A549 (cell line): ENCODE data around the gene NFE2L2. TPM values are rescaled to one million over a fixed set of nuclear protein-coding genes. Genes with fewer than 3 reads are reported as not detected.

Experiments used
- ATAC-seq, 2 experiments: fragments of 200-7000 bp in 1 of 2; fragments of >200 bp in 1 of 2; cut with Nextera tagmentation in 1 of 2; cut with Tn5 transposase in 1 of 2; 3 replicates each; pipeline versions ENCODE4 v1.8.0 to v1.9.1; 2018 to 2020; ENCODE audit warnings: mild to moderate bottlenecking in 1 of 2, moderate library complexity in 1 of 2
- CTCF ChIA-PET: fragments of 300-600 bp; sonication (Branson Sonifier 250); formaldehyde crosslinking; extraction: SDS; loops from one replicate; lab custom pipeline; 2021; ENCODE audit warnings: antibody characterized with exemption, inconsistent platforms; lab: Yijun Ruan, JAX
- POLR2A ChIA-PET: fragments of 350-600 bp; formaldehyde crosslinking; extraction: SDS; loops from one replicate; lab custom pipeline; 2021; ENCODE audit warnings: antibody characterized with exemption, inconsistent platforms; lab: Yijun Ruan, JAX
- DNase-seq, 2 experiments: peaks; one replicate each; pipeline versions ENCODE4 v3.0.0 to v3.0.0-alpha.2; 2011 to 2016; ENCODE audit warnings: low read depth in 1 of 2, low spot score in 1 of 2
- FAIRE-seq: peaks from 2 replicates; lab custom pipeline; 2011; peaks lifted over from hg19 to GRCh38; lab: Jason Lieb, UNC
- H3K27ac ChIP-seq, 2 experiments: fragments of >200 bp; sonication (Bioruptor Twin); formaldehyde crosslinking; 3 replicates each; pipeline ENCODE4 v1.5.1; 2016 to 2017
- H3K4me1 ChIP-seq: fragments of >200 bp; sonication (Bioruptor Twin); formaldehyde crosslinking; 3 replicates; pipeline ENCODE4 v1.6.1; 2016
- H3K4me2 ChIP-seq: fragments of >200 bp; sonication (Bioruptor Twin); formaldehyde crosslinking; 3 replicates; pipeline ENCODE4 v1.6.1; 2016
- H3K4me3 ChIP-seq: fragments of >200 bp; sonication (Bioruptor Twin); formaldehyde crosslinking; 3 replicates; pipeline ENCODE4 v1.5.1; 2016
- H3K9me3 ChIP-seq: fragments of >200 bp; sonication (Bioruptor Twin); formaldehyde crosslinking; 3 replicates; pipeline ENCODE4 v1.6.1; 2016
- BHLHE40 ChIP-seq: IDR thresholded peaks from 2 replicates; pipeline ENCODE4 v1.6.1; 2012; ENCODE audit warnings: low read depth, low read length, inconsistent platforms
- CBX8 ChIP-seq: fragments of 200-600 bp; sonication (generic); IDR thresholded peaks from 2 replicates; pipeline ENCODE4 v1.6.1; 2016
- CHD2 ChIP-seq: fragments of 150-350 bp; IDR thresholded peaks from 2 replicates; pipeline ENCODE4 v1.6.1; 2014; ENCODE audit warnings: low read length; ENCODE audit not compliant: partially characterized antibody
- CHD4 ChIP-seq: fragments of 200-600 bp; sonication (generic); IDR thresholded peaks from 2 replicates; pipeline ENCODE4 v1.6.1; 2016; ENCODE audit warnings: antibody characterized with exemption, mild to moderate bottlenecking, borderline replicate concordance
- E2F6 ChIP-seq: IDR thresholded peaks from 2 replicates; pipeline ENCODE4 v1.6.1; 2012; ENCODE audit warnings: low read depth, borderline replicate concordance
- EHF ChIP-seq: fragments of 250-450 bp; sonication (Bioruptor Pico); IDR thresholded peaks from 2 replicates; pipeline ENCODE4 v1.5.0; 2020; ENCODE audit warnings: mild to moderate bottlenecking
- ESRRA ChIP-seq: fragments of 150-350 bp; IDR thresholded peaks from 2 replicates; pipeline ENCODE4 v1.6.1; 2014; ENCODE audit warnings: mild to moderate bottlenecking, low read length, borderline replicate concordance
- FOSB ChIP-seq: fragments of 250-450 bp; sonication (Bioruptor Pico); IDR thresholded peaks from 2 replicates; pipeline ENCODE4 v1.5.0; 2020; ENCODE audit warnings: mild to moderate bottlenecking, moderate library complexity
- GATA3 ChIP-seq: IDR thresholded peaks from 2 replicates; pipeline ENCODE4 v1.6.1; 2012; ENCODE audit warnings: borderline replicate concordance
- HEYL ChIP-seq: fragments of 250-450 bp; sonication (Bioruptor Pico); IDR thresholded peaks from 2 replicates; pipeline ENCODE4 v1.8.0; 2021; ENCODE audit warnings: mild to moderate bottlenecking, moderate library complexity
- HMGXB4 ChIP-seq: fragments of 250-450 bp; sonication (Bioruptor Pico); IDR thresholded peaks from 2 replicates; pipeline ENCODE4 v1.5.0; 2021; ENCODE audit warnings: mild to moderate bottlenecking, moderate library complexity, borderline replicate concordance
- JUNB ChIP-seq: fragments of >200 bp; sonication (Bioruptor Twin); formaldehyde crosslinking; IDR thresholded peaks from 2 replicates; pipeline ENCODE4 v1.6.1; 2016
- KDM1A ChIP-seq: fragments of 200-600 bp; sonication (generic); IDR thresholded peaks from 2 replicates; pipeline ENCODE4 v1.6.1; 2016; ENCODE audit warnings: low read depth, mild to moderate bottlenecking
- MAFK ChIP-seq: fragments of 450-650 bp; IDR thresholded peaks from 2 replicates; pipeline ENCODE4 v1.6.1; 2014; ENCODE audit not compliant: partially characterized antibody
- NR3C1 ChIP-seq: fragments of >200 bp; sonication (Bioruptor Twin); formaldehyde crosslinking; IDR thresholded peaks from 3 replicates; pipeline ENCODE4 v1.6.1; 2017
- POLR2A ChIP-seq: IDR thresholded peaks from 2 replicates; pipeline ENCODE4 v1.6.1; 2012; ENCODE audit warnings: mild to moderate bottlenecking, low read length
- REST ChIP-seq: fragments of 200-600 bp; sonication (generic); IDR thresholded peaks from 2 replicates; pipeline ENCODE4 v1.6.1; 2016; ENCODE audit warnings: antibody characterized with exemption, mild to moderate bottlenecking, moderate library complexity
- TFCP2L1 ChIP-seq: fragments of 250-450 bp; sonication (Bioruptor Pico); IDR thresholded peaks from 2 replicates; pipeline ENCODE4 v1.5.0; 2021; ENCODE audit warnings: mild to moderate bottlenecking
- ZSCAN20 ChIP-seq: fragments of 250-450 bp; sonication (Bioruptor Pico); IDR thresholded peaks from 2 replicates; pipeline ENCODE4 v1.8.0; 2022; ENCODE audit warnings: mild to moderate bottlenecking, moderate library complexity
- whole genome bisulfite sequencing: methylation state at CpG from one replicate; pipeline ENCODE4 v1.1.6; 2017; ENCODE audit errors: missing lambda C conversion rate; 5-methylcytosine and 5-hydroxymethylcytosine counted together
- polyA plus RNA-seq, 4 experiments: library from polyadenylated mRNA; depleted of rRNA in 3 of 4; stranded (reverse); fragments of >200 nt; fragmentation: RNase III in 1 of 4; extraction: RNeasy Plus Mini Kit Qiagen cat#74134 plus additional on column Dnase treatment in 1 of 4; gene quantifications; 2 replicates in 3 of 4; 3 replicates in 1 of 4; pipeline ENCODE4 v1.2.3, GENCODE V29; 2011 to 2017
- TF ChIP-seq, protein P1 (sequence below): IDR thresholded peaks from 2 replicates; pipeline ENCODE4 v1.6.1; 2012

The NFE2L2 gene
- polyA plus RNA-seq, 2 of the 4 experiments (the other 2 are of a cell fraction): 65.8 to 146 TPM

GRCh38 chr2:177284531-177284930 is 20.0 kb upstream of the NFE2L2 start (continued):
- TF ChIP-seq POLR2A (no peak), CHD4 (no peak), NR3C1 (no peak)

GRCh38 chr2:177283906-177284305 is 19.4 kb upstream of the NFE2L2 start:
- WGBS: 83% methylated on average over 4 of the region's 4 CpGs
- no peaks in the 10 kb centered on the region for H3K9me3 ChIP-seq
- H3K4me2 ChIP-seq: no peak overlapping the region
- no peak overlapping the region for H3K27ac ChIP-seq
- ChIA-PET POLR2A (no interaction called here), CTCF (interaction anchor here (1.2 to 5.9 kb wide), 3 partner anchors 12 to 441 kb away, joined by 3 to 37 read pairs (median 10); partner anchors contain the start of gene NFE2L2)
- TF ChIP-seq HEYL (CRISPR knock-in tag): no peak
- no peak overlapping the region for H3K4me3 ChIP-seq
- FAIRE-seq (no peak), DNase-seq (no peak), ATAC-seq (no peak)
- H3K4me1 ChIP-seq: peaks cover 8% of the 10 kb centered on the region; the same call in 2 of the 3 replicates

GRCh38 chr2:177282787-177283572 is 18.5 kb upstream of the NFE2L2 start:
- FAIRE-seq (no peak), DNase-seq (no peak), ATAC-seq (peak in 1 of 2 experiments; percentile 46; a peak in 3 of 6 replicates)
- no peak overlapping the region for H3K27ac ChIP-seq
- ChIA-PET POLR2A (no interaction called here), CTCF (interaction anchor here (0.6 to 5.9 kb wide), 7 partner anchors 10 to 118 kb away, joined by 3 to 37 read pairs (median 5); partner anchors contain the start of gene NFE2L2)
- H3K4me3 ChIP-seq: no peak overlapping the region
- H3K9me3 ChIP-seq: no peaks in the 10 kb centered on the region
- H3K4me1 ChIP-seq: peaks cover 8% of the 10 kb centered on the region; the same call in 2 of the 3 replicates
- no peak for TF ChIP-seq ESRRA
- TF ChIP-seq GATA3: no peak
- TF ChIP-seq, protein P1, sequence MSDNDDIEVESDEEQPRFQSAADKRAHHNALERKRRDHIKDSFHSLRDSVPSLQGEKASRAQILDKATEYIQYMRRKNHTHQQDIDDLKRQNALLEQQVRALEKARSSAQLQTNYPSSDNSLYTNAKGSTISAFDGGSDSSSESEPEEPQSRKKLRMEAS: no peak
- no peak for TF ChIP-seq FOSB
- no peak for TF ChIP-seq HEYL (CRISPR knock-in tag)
- no peak for TF ChIP-seq REST
- TF ChIP-seq KDM1A: no peak
- no peak for TF ChIP-seq TFCP2L1 (CRISPR knock-in tag)
- TF ChIP-seq BHLHE40: no peak
- TF ChIP-seq CBX8: no peak
- no peak for TF ChIP-seq ZSCAN20 (CRISPR knock-in tag)
- no peak for TF ChIP-seq CHD2
- TF ChIP-seq JUNB: no peak
- no peak for TF ChIP-seq E2F6
- no peak for TF ChIP-seq MAFK
- TF ChIP-seq EHF (CRISPR knock-in tag): no peak
- no peak for TF ChIP-seq CHD4
- no peak for TF ChIP-seq HMGXB4 (CRISPR knock-in tag)
- no peak overlapping the region for H3K4me2 ChIP-seq
- WGBS: 87% methylated on average over 5 of the region's 5 CpGs
